Common myeloid progenitor, CD34-positive (primary cell): Measurements from ENCODE around the gene PPP4R3A.

Experiments
- CTCF ChIA-PET: fragments of 350-600 bp; sonication (Branson Sonifier 250); formaldehyde crosslinking; loops from one replicate; lab custom pipeline; 2021; ENCODE audit warnings: antibody characterized with exemption; lab: Charles Lee
- POLR2A ChIA-PET: fragments of 350-600 bp; sonication (Branson Sonifier 250); formaldehyde crosslinking; loops from one replicate; lab custom pipeline; 2021; ENCODE audit warnings: antibody characterized with exemption; lab: Charles Lee
- DNase-seq, 3 donors: peaks; one replicate each; pipeline versions ENCODE4 v3.0.0 to v3.0.0-alpha.2; 2013
- H3K27ac ChIP-seq, 2 experiments: 1 replicate in 1 of 2; 2 replicates in 1 of 2; pipeline ENCODE4 v1.7.0; 2013; ENCODE audit warnings: inconsistent platforms in 2 of 2, low read length in 2 of 2, mild to moderate bottlenecking in 2 of 2, low read depth in 1 of 2, moderate library complexity in 1 of 2; ENCODE audit not compliant: severe bottlenecking in 2 of 2, insufficient read depth in 1 of 2, poor library complexity in 1 of 2
- H3K27me3 ChIP-seq, 5 experiments: replicated peaks in 2 of 5; 1 replicate in 3 of 5; 2 replicates in 2 of 5; pipeline versions ENCODE4 v1.6.1 to v1.7.0; 2013; ENCODE audit warnings: low read length in 4 of 5, mild to moderate bottlenecking in 2 of 5, moderate library complexity in 2 of 5, inconsistent platforms in 1 of 5; ENCODE audit not compliant: insufficient read depth in 5 of 5, control insufficient read depth in 4 of 5
- H3K36me3 ChIP-seq, 4 experiments: 1 replicate in 2 of 4; 2 replicates in 2 of 4; pipeline versions ENCODE4 v1.6.1 to v1.7.0; 2013; ENCODE audit warnings: low read length in 3 of 4, control low read depth in 1 of 4, mild to moderate bottlenecking in 1 of 4; ENCODE audit not compliant: control insufficient read depth in 4 of 4, insufficient read depth in 4 of 4
- H3K4me1 ChIP-seq, 4 experiments: 1 replicate in 3 of 4; 2 replicates in 1 of 4; pipeline versions ENCODE4 v1.6.1 to v1.7.1; 2013; ENCODE audit warnings: low read length in 3 of 4, mild to moderate bottlenecking in 3 of 4, control low read depth in 1 of 4, inconsistent platforms in 1 of 4, moderate library complexity in 1 of 4; ENCODE audit not compliant: control insufficient read depth in 4 of 4, insufficient read depth in 4 of 4; ENCODE audit errors: control extremely low read depth in 1 of 4
- H3K4me3 ChIP-seq, 7 experiments: 1 replicate in 4 of 7; 2 replicates in 3 of 7; pipeline versions ENCODE4 v1.5.1 to v1.7.0; 2013; ENCODE audit warnings: mild to moderate bottlenecking in 7 of 7, low read length in 6 of 7, moderate library complexity in 6 of 7, inconsistent platforms in 2 of 7, low read depth in 2 of 7, control low read depth in 1 of 7; ENCODE audit not compliant: insufficient read depth in 4 of 7, control insufficient read depth in 1 of 7; ENCODE audit errors: extremely low read depth in 1 of 7
- H3K9me3 ChIP-seq, 5 experiments: 1 replicate in 4 of 5; 2 replicates in 1 of 5; pipeline versions ENCODE4 v1.6.1 to v1.7.1; 2013; ENCODE audit warnings: low read length in 4 of 5, mild to moderate bottlenecking in 2 of 5, inconsistent platforms in 1 of 5, low read depth in 1 of 5, moderate library complexity in 1 of 5; ENCODE audit not compliant: control insufficient read depth in 4 of 5, insufficient read depth in 2 of 5; ENCODE audit errors: control extremely low read depth in 1 of 5
- whole genome bisulfite sequencing: methylation state at CpG from one replicate; pipeline ENCODE4 v1.1.5; 2013; ENCODE audit not compliant: insufficient coverage; 5-methylcytosine and 5-hydroxymethylcytosine counted together

PPP4R3A gene

DNA sequence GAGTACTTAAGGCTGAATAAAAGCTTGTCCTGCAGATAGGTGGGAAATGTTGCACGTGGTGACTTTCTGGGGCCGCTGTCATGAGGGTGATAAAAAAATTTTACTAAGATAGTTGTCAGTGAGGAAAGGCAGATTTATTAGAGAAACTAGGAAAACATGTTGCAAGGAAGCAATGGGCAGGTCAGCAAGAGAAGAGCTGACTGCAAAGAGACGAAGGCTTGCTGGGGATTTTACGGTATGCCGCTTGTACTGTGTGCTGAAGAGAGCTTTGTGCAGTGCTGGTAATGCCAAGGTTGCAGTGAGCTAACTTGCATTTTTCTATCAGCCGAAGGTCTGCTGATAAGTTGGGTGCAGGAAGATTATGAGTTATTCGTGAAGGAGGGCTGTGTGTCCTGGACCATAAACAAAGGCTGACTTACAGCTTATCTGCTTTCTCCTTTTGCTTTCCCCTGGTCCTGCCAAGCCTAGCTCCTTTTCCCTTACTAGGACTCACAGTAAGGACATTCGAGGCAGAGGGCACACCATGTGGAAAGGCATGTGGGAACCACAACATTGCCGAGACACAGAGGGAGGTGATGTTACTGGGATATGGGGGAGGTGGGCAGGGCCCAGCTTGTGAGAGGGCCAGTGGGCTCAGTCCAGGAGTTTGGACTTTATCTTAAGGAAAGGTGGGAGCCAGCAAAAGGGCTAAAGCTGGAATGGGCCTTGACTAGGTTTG lies 85.1 kb downstream of the PPP4R3A start:
- H3K4me3 ChIP-seq = no peak overlapping the region
- H3K36me3 ChIP-seq = no peaks in the 10 kb centered on the region
- CTCF ChIA-PET = interaction anchor here (0.9 to 17.7 kb wide), 7 partner anchors 11 to 125 kb away, joined by 3 to 268 read pairs (median 3); no protein-coding TSS in a partner anchor
- 100% methylated on average over 6 of the region's 9 CpGs for WGBS
- POLR2A ChIA-PET = interaction anchor here (0.6 kb wide), 1 partner anchor 347 kb away, joined by 3 read pairs; no protein-coding TSS in a partner anchor
- peaks cover 0 to 2% (median 0%) of the 10 kb centered on the region in 4 experiments for H3K4me1 ChIP-seq
- no peaks in the 10 kb centered on the region for H3K27me3 ChIP-seq
- H3K9me3 ChIP-seq = no peaks in the 10 kb centered on the region
- no peak for DNase-seq
- H3K27ac ChIP-seq = no peak overlapping the region

DNA sequence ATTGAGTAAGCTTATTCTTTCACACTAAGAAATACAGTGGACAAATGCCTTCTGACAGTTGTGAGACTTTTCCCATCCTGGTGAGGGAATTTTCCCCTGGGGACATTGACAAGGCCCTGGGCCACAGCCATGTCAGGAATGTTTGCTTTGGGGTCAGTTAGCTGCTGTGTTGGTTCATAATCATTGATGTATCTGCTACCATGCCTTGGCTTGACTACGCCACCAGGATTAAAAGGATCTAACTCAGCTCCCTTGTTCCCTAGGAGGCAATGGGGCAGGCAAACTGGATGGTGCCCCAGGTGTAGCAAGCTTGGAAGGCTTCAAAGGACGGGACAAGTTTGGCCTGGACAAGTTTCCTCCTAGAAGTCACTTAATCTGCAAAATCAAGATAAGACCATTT lies 89.4 kb downstream of the PPP4R3A start:
- ChIA-PET POLR2A (no interaction called here), CTCF (interaction anchor here (0.9 to 17.7 kb wide), 15 partner anchors 17 to 206 kb away, joined by 3 to 268 read pairs (median 4); no protein-coding TSS in a partner anchor)
- Histone ChIP-seq H3K36me3 (peaks cover 0 to 2% (median 0%) of the 10 kb centered on the region in 4 experiments), H3K4me1 (peaks cover 2 to 26% (median 23%) of the 10 kb centered on the region in 4 experiments), H3K27ac (no peak overlapping the region), H3K4me3 (no peak overlapping the region), H3K9me3 (no peaks in the 10 kb centered on the region), H3K27me3 (no peaks in the 10 kb centered on the region)
- 100% methylated on average over 1 of the region's 2 CpGs for WGBS
- DNase-seq = no peak

DNA sequence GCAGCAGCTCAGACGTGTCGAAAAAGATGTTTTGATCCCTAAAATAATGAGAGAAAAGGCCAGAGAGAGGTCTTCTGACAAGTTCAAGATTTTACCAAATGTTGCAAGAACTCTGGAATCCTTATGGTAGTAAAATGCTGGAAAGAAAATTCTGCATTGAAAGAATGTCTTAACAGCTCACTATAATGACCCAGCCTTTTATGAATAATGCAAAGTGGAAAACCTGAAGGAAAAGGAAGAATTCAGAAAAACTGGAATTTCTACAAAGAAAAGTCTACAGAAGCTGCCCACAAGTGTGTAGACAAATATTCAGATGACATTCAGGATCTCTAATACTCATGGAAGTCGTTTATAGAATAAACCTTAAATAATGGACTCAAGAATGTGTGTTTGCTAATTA lies 90.7 kb downstream of the PPP4R3A start:
- Histone ChIP-seq H3K36me3 (peaks cover 0 to 11% (median 2%) of the 10 kb centered on the region in 4 experiments), H3K9me3 (no peaks in the 10 kb centered on the region), H3K4me1 (peaks cover 10 to 37% (median 35%) of the 10 kb centered on the region in 4 experiments), H3K4me3 (no peak overlapping the region), H3K27ac (no peak overlapping the region), H3K27me3 (no peaks in the 10 kb centered on the region)
- DNase-seq = no peak
- 79% methylated on average over 2 of the region's 3 CpGs for WGBS
- ChIA-PET CTCF (interaction anchor here (0.7 to 17.7 kb wide), 8 partner anchors 8 to 97 kb away, joined by 3 to 268 read pairs (median 4); no protein-coding TSS in a partner anchor), POLR2A (interaction anchor here (0.7 kb wide), 1 partner anchor 45 kb away, joined by 3 read pairs; no protein-coding TSS in a partner anchor)

DNA sequence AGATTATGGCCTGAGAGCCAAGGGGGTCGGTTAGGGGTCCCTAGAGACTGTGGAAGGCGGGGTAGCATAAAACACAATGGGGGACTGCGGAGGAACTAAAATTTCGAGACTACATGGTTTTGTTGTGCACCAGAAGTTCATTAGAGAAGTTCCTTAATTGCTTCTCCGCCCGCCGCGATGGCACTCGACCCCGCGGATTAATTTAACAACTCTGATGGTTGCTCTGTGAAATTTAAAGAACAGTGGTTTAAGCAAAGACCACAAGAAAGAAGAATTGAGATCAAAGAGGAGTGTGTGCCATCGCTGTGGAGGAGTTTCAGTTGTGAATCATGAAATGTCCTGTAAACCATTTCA lies 91.1 kb downstream of the PPP4R3A start:
- Histone ChIP-seq H3K27ac (no peak overlapping the region), H3K4me1 (peaks cover 10 to 41% (median 38%) of the 10 kb centered on the region in 4 experiments), H3K27me3 (no peaks in the 10 kb centered on the region), H3K4me3 (peak overlapping the region in 4 of 7 experiments; percentile 77 to 91 (median 84)), H3K9me3 (no peaks in the 10 kb centered on the region), H3K36me3 (peaks cover 0 to 12% (median 5%) of the 10 kb centered on the region in 4 experiments)
- 36% methylated on average over 12 of the region's 12 CpGs for WGBS
- POLR2A ChIA-PET = interaction anchor here (0.6 to 1.0 kb wide), 2 partner anchors 28 to 41 kb away, joined by 3 read pairs; no protein-coding TSS in a partner anchor
- DNase-seq = peak in 1 of 3 donors; percentile 42
- CTCF ChIA-PET = interaction anchor here (0.7 to 17.7 kb wide), 15 partner anchors 8 to 97 kb away, joined by 3 to 268 read pairs (median 7); no protein-coding TSS in a partner anchor

DNA sequence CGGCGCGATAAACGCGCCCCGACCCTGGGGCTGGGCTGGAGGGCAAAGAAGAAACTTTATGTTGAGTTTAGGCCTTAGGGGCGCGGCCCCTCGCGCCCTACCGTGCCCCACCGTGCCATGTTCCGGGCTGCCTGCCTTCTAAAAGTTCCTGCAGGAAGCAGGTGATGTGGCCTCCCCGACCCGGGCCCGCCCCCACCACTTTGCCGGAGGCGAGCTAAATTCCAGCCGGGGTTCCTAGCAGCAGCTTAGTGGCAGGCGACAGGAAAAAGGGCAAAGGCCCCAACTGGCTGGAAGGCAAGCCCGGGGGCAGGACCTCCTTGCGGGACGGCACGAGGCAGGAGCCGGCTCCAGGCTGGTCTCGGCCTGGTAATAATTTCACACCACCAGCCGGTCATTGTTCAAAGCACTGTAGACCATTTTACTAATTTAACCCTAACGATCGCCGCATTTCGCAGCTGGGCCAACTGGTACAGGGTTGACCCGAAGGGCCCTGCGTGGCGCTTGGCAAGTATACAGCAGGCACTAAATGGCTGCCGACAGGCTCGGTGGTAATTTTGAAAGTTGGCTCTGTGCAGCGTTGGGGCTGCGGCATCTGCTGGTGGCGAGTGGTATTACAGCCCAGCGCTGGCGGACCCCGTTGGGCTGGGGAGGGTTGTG lies 91.6 kb downstream of the PPP4R3A start:
- POLR2A ChIA-PET = interaction anchor here (0.6 to 1.8 kb wide), 3 partner anchors 27 to 95 kb away, joined by 3 to 8 read pairs (median 3); no protein-coding TSS in a partner anchor
- peak; percentile 55 to 79 (median 73) for DNase-seq
- peaks cover 10 to 44% (median 41%) of the 10 kb centered on the region in 4 experiments for H3K4me1 ChIP-seq
- peaks cover 2 to 17% (median 10%) of the 10 kb centered on the region in 4 experiments for H3K36me3 ChIP-seq
- no peaks in the 10 kb centered on the region for H3K9me3 ChIP-seq
- no peaks in the 10 kb centered on the region for H3K27me3 ChIP-seq
- H3K27ac ChIP-seq = no peak overlapping the region
- CTCF ChIA-PET = interaction anchor here (0.6 to 17.7 kb wide), 21 partner anchors 9 to 118 kb away, joined by 3 to 268 read pairs (median 5); no protein-coding TSS in a partner anchor
- under 1% methylated on average over 34 of the region's 42 CpGs for WGBS
- peak overlapping the region in 6 of 7 experiments; percentile 74 to 91 (median 79) for H3K4me3 ChIP-seq

DNA sequence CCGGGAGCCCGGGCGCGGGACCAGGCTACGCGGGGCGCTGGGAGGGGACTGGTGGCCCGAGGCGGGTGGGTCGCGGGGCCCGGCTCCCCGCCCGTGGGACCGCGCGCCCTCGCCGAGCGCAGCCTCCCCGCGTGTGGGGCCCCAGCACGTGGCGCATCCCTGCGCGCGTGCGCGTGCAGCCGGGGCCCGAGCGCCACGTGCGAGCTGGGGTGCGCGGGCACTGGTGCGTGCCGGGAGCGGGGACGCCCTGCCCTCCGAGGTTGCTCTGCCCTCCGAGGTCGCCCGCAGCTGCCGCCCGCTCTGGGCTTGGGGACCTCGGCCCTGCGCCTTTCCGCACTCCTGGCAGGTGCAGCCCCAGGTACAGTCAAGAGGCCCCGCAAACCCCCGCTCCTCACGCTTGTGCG lies 92.1 kb downstream of the PPP4R3A start:
- peaks cover 10 to 49% (median 42%) of the 10 kb centered on the region in 4 experiments for H3K4me1 ChIP-seq
- peak; percentile 76 to 90 (median 86) for DNase-seq
- H3K9me3 ChIP-seq = no peaks in the 10 kb centered on the region
- POLR2A ChIA-PET = interaction anchor here (0.8 to 1.8 kb wide), 3 partner anchors 21 to 94 kb away, joined by 3 to 8 read pairs (median 3); no protein-coding TSS in a partner anchor
- no peaks in the 10 kb centered on the region for H3K27me3 ChIP-seq
- 1% methylated on average over 41 of the region's 53 CpGs for WGBS
- H3K27ac ChIP-seq = no peak overlapping the region
- peak overlapping the region; percentile 44 to 91 (median 77) for H3K4me3 ChIP-seq
- peaks cover 2 to 23% (median 13%) of the 10 kb centered on the region in 4 experiments for H3K36me3 ChIP-seq
- CTCF ChIA-PET = interaction anchor here (0.6 to 17.7 kb wide), 18 partner anchors 9 to 118 kb away, joined by 3 to 268 read pairs (median 5); no protein-coding TSS in a partner anchor
